Liver (tissue), 3 donors: ENCODE measurements around the gene TGM5.
"Not testable (repeated sequence)": the region's sequence is repeated elsewhere in the genome, so short reads cannot be mapped to it uniquely, and the experiment has no call there.

Source experiments
- EGR1 ChIP-seq, 2 donors: IDR thresholded peaks; 2 replicates each; pipeline ENCODE4 v1.6.1; 2016 to 2018; ENCODE audit warnings: antibody characterized with exemption in 2 of 2, low read depth in 2 of 2
- GABPA ChIP-seq, 2 donors: IDR thresholded peaks in 1 of 2; conservative IDR thresholded peaks in 1 of 2; 2 replicates each; pipeline ENCODE4 v1.6.1; 2016; ENCODE audit warnings: antibody characterized with exemption in 2 of 2, mild to moderate bottlenecking in 1 of 2, moderate library complexity in 1 of 2
- HNF4G ChIP-seq: IDR thresholded peaks from 2 replicates; pipeline ENCODE4 v1.6.1; 2016; ENCODE audit warnings: antibody characterized with exemption
- JUND ChIP-seq, 2 donors: IDR thresholded peaks; 2 replicates each; pipeline ENCODE4 v1.6.1; 2016; ENCODE audit warnings: antibody characterized with exemption in 2 of 2
- RAD21 ChIP-seq, 2 donors: IDR thresholded peaks; 2 replicates each; pipeline ENCODE4 v1.6.1; 2016; ENCODE audit warnings: antibody characterized with exemption in 2 of 2, mild to moderate bottlenecking in 2 of 2
- RXRA ChIP-seq, 2 donors: IDR thresholded peaks; 2 replicates each; pipeline ENCODE4 v1.6.1; 2017 to 2018; ENCODE audit warnings: antibody characterized with exemption in 2 of 2, mild to moderate bottlenecking in 1 of 2
- SP1 ChIP-seq: IDR thresholded peaks from 2 replicates; pipeline ENCODE4 v1.6.1; 2018; ENCODE audit warnings: antibody characterized with exemption, mild to moderate bottlenecking
- TAF1 ChIP-seq: conservative IDR thresholded peaks from 2 replicates; pipeline ENCODE4 v1.6.1; 2016; ENCODE audit warnings: antibody characterized with exemption, mild to moderate bottlenecking
- YY1 ChIP-seq: IDR thresholded peaks from 2 replicates; pipeline ENCODE4 v1.6.1; 2016; ENCODE audit warnings: antibody characterized with exemption, mild to moderate bottlenecking
- TF ChIP-seq, protein P1 (sequence below): fragments of 150-350 bp; IDR thresholded peaks from 2 replicates; pipeline ENCODE4 v1.5.1; 2017; ENCODE audit warnings: improper control_type of control experiment, low read depth, low read length; ENCODE audit not compliant: missing input control
- TF ChIP-seq, protein P2 (sequence below): IDR thresholded peaks from 2 replicates; pipeline ENCODE4 v1.6.1; 2016; ENCODE audit warnings: antibody characterized with exemption, mild to moderate bottlenecking
- TF ChIP-seq, protein P3 (sequence below): IDR thresholded peaks from 2 replicates; pipeline ENCODE4 v1.6.1; 2016; ENCODE audit warnings: antibody characterized with exemption
- donor health status: healthy.
- donor health status: healthy.

DNA sequence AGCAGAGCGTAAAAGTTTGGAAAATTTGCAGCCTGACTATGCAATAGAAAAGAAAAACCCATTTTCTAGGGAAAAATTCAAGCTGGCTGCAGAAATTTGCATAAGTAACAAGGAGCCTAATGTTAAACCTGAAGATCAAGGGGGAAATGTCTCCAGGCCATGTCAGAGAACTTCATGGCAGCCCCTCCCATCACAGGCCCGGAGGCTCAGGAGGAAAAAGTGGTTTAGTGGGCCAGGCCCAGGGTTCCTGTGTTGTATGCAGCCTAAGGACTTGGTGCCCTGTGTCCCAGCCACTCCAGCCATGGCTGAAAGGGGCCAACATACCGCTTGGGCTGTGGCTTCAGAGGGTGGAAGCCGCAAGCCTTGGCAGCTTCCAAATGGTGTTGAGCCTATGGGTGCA lies 68.2 kb downstream of the TGM5 start:
- TF ChIP-seq, protein P1, sequence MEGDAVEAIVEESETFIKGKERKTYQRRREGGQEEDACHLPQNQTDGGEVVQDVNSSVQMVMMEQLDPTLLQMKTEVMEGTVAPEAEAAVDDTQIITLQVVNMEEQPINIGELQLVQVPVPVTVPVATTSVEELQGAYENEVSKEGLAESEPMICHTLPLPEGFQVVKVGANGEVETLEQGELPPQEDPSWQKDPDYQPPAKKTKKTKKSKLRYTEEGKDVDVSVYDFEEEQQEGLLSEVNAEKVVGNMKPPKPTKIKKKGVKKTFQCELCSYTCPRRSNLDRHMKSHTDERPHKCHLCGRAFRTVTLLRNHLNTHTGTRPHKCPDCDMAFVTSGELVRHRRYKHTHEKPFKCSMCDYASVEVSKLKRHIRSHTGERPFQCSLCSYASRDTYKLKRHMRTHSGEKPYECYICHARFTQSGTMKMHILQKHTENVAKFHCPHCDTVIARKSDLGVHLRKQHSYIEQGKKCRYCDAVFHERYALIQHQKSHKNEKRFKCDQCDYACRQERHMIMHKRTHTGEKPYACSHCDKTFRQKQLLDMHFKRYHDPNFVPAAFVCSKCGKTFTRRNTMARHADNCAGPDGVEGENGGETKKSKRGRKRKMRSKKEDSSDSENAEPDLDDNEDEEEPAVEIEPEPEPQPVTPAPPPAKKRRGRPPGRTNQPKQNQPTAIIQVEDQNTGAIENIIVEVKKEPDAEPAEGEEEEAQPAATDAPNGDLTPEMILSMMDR: not testable (repeated sequence)
- TF ChIP-seq, protein P2, sequence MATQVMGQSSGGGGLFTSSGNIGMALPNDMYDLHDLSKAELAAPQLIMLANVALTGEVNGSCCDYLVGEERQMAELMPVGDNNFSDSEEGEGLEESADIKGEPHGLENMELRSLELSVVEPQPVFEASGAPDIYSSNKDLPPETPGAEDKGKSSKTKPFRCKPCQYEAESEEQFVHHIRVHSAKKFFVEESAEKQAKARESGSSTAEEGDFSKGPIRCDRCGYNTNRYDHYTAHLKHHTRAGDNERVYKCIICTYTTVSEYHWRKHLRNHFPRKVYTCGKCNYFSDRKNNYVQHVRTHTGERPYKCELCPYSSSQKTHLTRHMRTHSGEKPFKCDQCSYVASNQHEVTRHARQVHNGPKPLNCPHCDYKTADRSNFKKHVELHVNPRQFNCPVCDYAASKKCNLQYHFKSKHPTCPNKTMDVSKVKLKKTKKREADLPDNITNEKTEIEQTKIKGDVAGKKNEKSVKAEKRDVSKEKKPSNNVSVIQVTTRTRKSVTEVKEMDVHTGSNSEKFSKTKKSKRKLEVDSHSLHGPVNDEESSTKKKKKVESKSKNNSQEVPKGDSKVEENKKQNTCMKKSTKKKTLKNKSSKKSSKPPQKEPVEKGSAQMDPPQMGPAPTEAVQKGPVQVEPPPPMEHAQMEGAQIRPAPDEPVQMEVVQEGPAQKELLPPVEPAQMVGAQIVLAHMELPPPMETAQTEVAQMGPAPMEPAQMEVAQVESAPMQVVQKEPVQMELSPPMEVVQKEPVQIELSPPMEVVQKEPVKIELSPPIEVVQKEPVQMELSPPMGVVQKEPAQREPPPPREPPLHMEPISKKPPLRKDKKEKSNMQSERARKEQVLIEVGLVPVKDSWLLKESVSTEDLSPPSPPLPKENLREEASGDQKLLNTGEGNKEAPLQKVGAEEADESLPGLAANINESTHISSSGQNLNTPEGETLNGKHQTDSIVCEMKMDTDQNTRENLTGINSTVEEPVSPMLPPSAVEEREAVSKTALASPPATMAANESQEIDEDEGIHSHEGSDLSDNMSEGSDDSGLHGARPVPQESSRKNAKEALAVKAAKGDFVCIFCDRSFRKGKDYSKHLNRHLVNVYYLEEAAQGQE: not testable (repeated sequence)
- TF ChIP-seq HNF4G; EGR1 (IDR thresholded peaks at IDR 0.05; ENCODE audit: low read depth in 2 of 2); RAD21 (IDR thresholded peaks at IDR 0.05); RXRA (IDR thresholded peaks at IDR 0.05); TAF1; SP1; YY1; JUND (IDR thresholded peaks at IDR 0.05); GABPA (IDR thresholded peaks at IDR 0.05 in 1 of 2, conservative IDR thresholded peaks at IDR 0.05 in 1 of 2): not testable (repeated sequence)
- TF ChIP-seq, protein P3, sequence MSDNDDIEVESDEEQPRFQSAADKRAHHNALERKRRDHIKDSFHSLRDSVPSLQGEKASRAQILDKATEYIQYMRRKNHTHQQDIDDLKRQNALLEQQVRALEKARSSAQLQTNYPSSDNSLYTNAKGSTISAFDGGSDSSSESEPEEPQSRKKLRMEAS: not testable (repeated sequence)
